ENCODE data around the gene KCNIP3. TPM values are rescaled to one million over a fixed set of nuclear protein-coding genes. Genes with fewer than 3 reads are reported as not detected.
A peak's percentile ranks its signal among the peaks of the same experiment; 100 is the strongest.

Gene KCNIP3
- 0.97 and 1.6 TPM in 2 replicates for polyA plus RNA-seq (2012; rRNA removed)
- 0.55 and 0.98 TPM in 2 replicates for polyA plus RNA-seq (2012; cell fraction: cytosol; rRNA removed)
- 2.3 and 2.5 TPM in 2 replicates for polyA plus RNA-seq (2012; cell fraction: nucleus; rRNA removed)

GRCh38 chr2:95296880-95297487 lies at the start of gene KCNIP3:
Gene KCNIP3, plus strand, starts transcription at chr2:95297347. Its CDS starts 92 bp downstream, at chr2:95297439.
- ChIA-PET POLR2A (no interaction called here), CTCF (interaction anchor here (1.1 kb wide), 1 partner anchor 88 kb away, joined by 4 read pairs; no protein-coding TSS in a partner anchor)
- TF ChIP-seq USF1 (IDR thresholded peaks at IDR 0.05; ENCODE audit: borderline replicate concordance, low read depth) (no peak), IRF3 (IDR thresholded peaks at IDR 0.05; ENCODE audit: low read depth, low read length) (no peak), ZBTB33 (IDR thresholded peaks at IDR 0.05; ENCODE audit: borderline replicate concordance, low read depth) (no peak), GATA2 (CRISPR knock-in tag; IDR thresholded peaks at IDR 0.05) (no peak), EP300 (IDR thresholded peaks at IDR 0.05; ENCODE audit: borderline replicate concordance in 1 of 2, low read depth in 1 of 2, low read length in 1 of 2) (no peak), RFX5 (IDR thresholded peaks at IDR 0.05; ENCODE audit: low read length) (no peak), RAD21 (IDR thresholded peaks at IDR 0.05; ENCODE audit: low read length) (no peak)
- Histone ChIP-seq H3K4me1 (ENCODE audit: control insufficient read depth in 1 of 2, insufficient read depth in 2 of 2, low read depth in 1 of 2, low read length in 1 of 2) (peaks cover 0 to 28% of the 10 kb centered on the region in 2 experiments; a peak in 1 of 4 replicates), H3K4me2 (no peak within 1 kb of the TSS), H3K27me3 (ENCODE audit: insufficient read depth) (no peaks in the 10 kb centered on the region; the same call in 1 of the 2 replicates), H3K79me2 (ENCODE audit: insufficient read depth) (no peaks in the 10 kb centered on the region), H3K4me3 (ENCODE audit: low read depth in 2 of 2, low read length in 1 of 2) (no peak within 1 kb of the TSS), H4K20me1 (ENCODE audit: insufficient read depth) (no peaks in the 10 kb centered on the region), H2AFZ (ENCODE audit: low read depth) (no peak within 1 kb of the TSS), H3K27ac (ENCODE audit: low read depth in 2 of 2, low read length in 1 of 2) (no peak within 1 kb of the TSS), H3F3A (replicated peaks; ENCODE audit: insufficient read depth) (no peaks in the 10 kb centered on the region), H3K9ac (no peak within 1 kb of the TSS), H3K9me2 (no peaks in the 10 kb centered on the region), H3K36me3 (replicated peaks in 1 of 2; ENCODE audit: control insufficient read depth in 1 of 2, insufficient read depth in 2 of 2, low read length in 1 of 2) (no peaks in the 10 kb centered on the region), H3K9me3 (no peaks in the 10 kb centered on the region)
- 10% methylated on average over 10 of the region's 13 CpGs for WGBS (ENCODE audit: low lambda C conversion rate)
- DNase-seq = peak; percentile 78

GRCh38 chr2:95258271-95258670 lies 38.9 kb upstream of the KCNIP3 start:
- H3K9ac ChIP-seq = no peak overlapping the region
- no peaks in the 10 kb centered on the region for H3K27me3 ChIP-seq (ENCODE audit: insufficient read depth)
- H3K27ac ChIP-seq (ENCODE audit: low read depth in 2 of 2, low read length in 1 of 2) = no peak overlapping the region
- no peaks in the 10 kb centered on the region for H3K9me3 ChIP-seq
- no peaks in the 10 kb centered on the region for H4K20me1 ChIP-seq (ENCODE audit: insufficient read depth)
- H3K9me2 ChIP-seq = no peaks in the 10 kb centered on the region
- H3K4me1 ChIP-seq (ENCODE audit: control insufficient read depth in 1 of 2, insufficient read depth in 2 of 2, low read depth in 1 of 2, low read length in 1 of 2) = no peaks in the 10 kb centered on the region
- H3K79me2 ChIP-seq (ENCODE audit: insufficient read depth) = no peaks in the 10 kb centered on the region
- peak; percentile 4 for DNase-seq
- H3K4me3 ChIP-seq (ENCODE audit: low read depth in 2 of 2, low read length in 1 of 2) = no peak overlapping the region
- no peaks in the 10 kb centered on the region for H3F3A ChIP-seq (replicated peaks; ENCODE audit: insufficient read depth)
- no peak overlapping the region for H2AFZ ChIP-seq (ENCODE audit: low read depth)
- ChIA-PET CTCF (no interaction called here), POLR2A (no interaction called here)
- H3K36me3 ChIP-seq (replicated peaks in 1 of 2; ENCODE audit: control insufficient read depth in 1 of 2, insufficient read depth in 2 of 2, low read length in 1 of 2) = no peaks in the 10 kb centered on the region
- WGBS (ENCODE audit: low lambda C conversion rate) = 0% methylated on average over 2 of the region's 2 CpGs
- no peak overlapping the region for H3K4me2 ChIP-seq
- no peak for TF ChIP-seq IRF3 (IDR thresholded peaks at IDR 0.05; ENCODE audit: low read depth, low read length)
- no peak for TF ChIP-seq REST (IDR thresholded peaks at IDR 0.05; ENCODE audit: low read depth, low read length)
- no peak for TF ChIP-seq GABPA (IDR thresholded peaks at IDR 0.05; ENCODE audit: low read depth)
- TF ChIP-seq MEF2A (IDR thresholded peaks at IDR 0.05; ENCODE audit: borderline replicate concordance, low read depth) = no peak
- no peak for TF ChIP-seq RXRA (IDR thresholded peaks at IDR 0.05; ENCODE audit: borderline replicate concordance, low read depth)
- TF ChIP-seq ELF1 (IDR thresholded peaks at IDR 0.05) = no peak
- TF ChIP-seq ZBTB33 (IDR thresholded peaks at IDR 0.05; ENCODE audit: borderline replicate concordance, low read depth) = no peak
- TF ChIP-seq JUND (IDR thresholded peaks at IDR 0.05) = no peak
- no peak for TF ChIP-seq FOXJ3 (CRISPR knock-in tag; IDR thresholded peaks at IDR 0.05)
